ENCODE results near the gene RASA4B.
"Not testable (repeated sequence)": the region's sequence is repeated elsewhere in the genome, so short reads cannot be mapped to it uniquely, and the experiment has no call there.

DNA sequence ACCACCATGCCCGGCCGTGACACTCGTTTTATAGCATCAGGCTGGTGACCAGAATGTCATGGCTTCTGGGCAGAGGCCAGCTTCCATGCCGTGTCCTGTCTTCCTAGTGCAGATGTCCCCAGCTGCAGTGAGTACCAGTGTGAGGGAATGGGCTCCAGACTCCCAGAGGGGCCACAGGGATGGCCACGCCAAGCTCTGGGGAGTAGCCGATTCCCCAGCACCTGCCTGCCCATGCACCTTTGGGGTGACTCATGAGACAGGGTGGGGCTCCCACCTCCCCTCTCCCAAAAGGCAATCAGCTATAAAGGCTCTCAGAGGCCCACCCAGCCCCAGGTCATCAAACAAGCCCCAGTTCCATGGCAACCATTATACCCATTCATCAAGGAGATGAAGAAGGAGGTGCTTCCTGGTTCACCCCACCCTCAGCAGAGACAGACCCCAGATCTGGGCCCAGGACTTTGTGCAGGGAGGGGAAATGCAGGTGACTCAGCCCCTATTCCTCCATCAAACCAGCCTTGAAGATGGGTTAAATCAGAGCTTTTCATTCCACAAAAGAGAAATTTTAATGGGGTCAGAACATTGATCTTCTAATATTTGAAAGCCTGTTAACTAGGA lies 33.3 kb upstream of the RASA4B start, which contains the start of gene SPDYE2:
- TF ChIP-seq POLR2A (IDR thresholded peaks at IDR 0.05; ENCODE audit: low read length); GATA1 (IDR thresholded peaks at IDR 0.05; ENCODE audit: low read depth, low read length): not testable (repeated sequence)

Measured in erythroblast (primary cell).